ENCODE measurements around the gene CD276.
A peak's percentile ranks its signal among the peaks of the same experiment; 100 is the strongest.
"Not testable (repeated sequence)": the region's sequence is repeated elsewhere in the genome, so short reads cannot be mapped to it uniquely, and the experiment has no call there.

Gene CD276

GRCh38 chr15:73683777-73684580 lies at the start of gene CD276:
CD276 (plus strand) TSS chr15:73684383; CDS start chr15:73699640, 15,257 bp downstream.
- DNase-seq (ENCODE audit: low spot score in 2 of 2) (no peak), ATAC-seq (ENCODE audit: low read depth) (peak; percentile 35)
- H3K27ac Mint-ChIP-seq: no peak within 1 kb of the TSS
- no peaks in the 10 kb centered on the region for H3K9me3 Mint-ChIP-seq
- no peaks in the 10 kb centered on the region for H3K36me3 Mint-ChIP-seq
- peak within 1 kb of the TSS; percentile 71 for H3K4me3 Mint-ChIP-seq
- H3K27me3 Mint-ChIP-seq: peaks cover 30% of the 10 kb centered on the region
- peaks cover 6% of the 10 kb centered on the region for H3K4me1 Mint-ChIP-seq

GRCh38 chr15:73637527-73637926 lies 46.7 kb upstream of the CD276 start:
- H3K36me3 Mint-ChIP-seq: no peaks in the 10 kb centered on the region
- H3K4me3 Mint-ChIP-seq: no peak overlapping the region
- DNase-seq (ENCODE audit: low spot score in 2 of 2) (no peak), ATAC-seq (ENCODE audit: low read depth) (no peak)
- peaks cover 16% of the 10 kb centered on the region for H3K4me1 Mint-ChIP-seq
- H3K27ac Mint-ChIP-seq: no peak overlapping the region
- H3K9me3 Mint-ChIP-seq: peaks cover 12% of the 10 kb centered on the region
- H3K27me3 Mint-ChIP-seq: peaks cover 6% of the 10 kb centered on the region

GRCh38 chr15:73639464-73639863 lies 44.7 kb upstream of the CD276 start:
- H3K9me3 Mint-ChIP-seq; DNase-seq (ENCODE audit: low spot score in 2 of 2); H3K36me3 Mint-ChIP-seq; H3K27me3 Mint-ChIP-seq; H3K27ac Mint-ChIP-seq; ATAC-seq (ENCODE audit: low read depth); H3K4me3 Mint-ChIP-seq: not testable (repeated sequence)
- H3K4me1 Mint-ChIP-seq: peaks cover 11% of the 10 kb centered on the region

GRCh38 chr15:73647259-73648013 lies 36.7 kb upstream of the CD276 start:
- peaks cover 3% of the 10 kb centered on the region for H3K9me3 Mint-ChIP-seq
- DNase-seq (ENCODE audit: low spot score in 2 of 2) (no peak), ATAC-seq (ENCODE audit: low read depth) (no peak)
- H3K27ac Mint-ChIP-seq: no peak overlapping the region
- peaks cover 9% of the 10 kb centered on the region for H3K27me3 Mint-ChIP-seq
- no peak overlapping the region for H3K4me3 Mint-ChIP-seq
- H3K4me1 Mint-ChIP-seq: no peaks in the 10 kb centered on the region
- H3K36me3 Mint-ChIP-seq: no peaks in the 10 kb centered on the region

- H3K27ac Mint-ChIP-seq: no peak overlapping the region
These were observed 36.2 kb upstream of the CD276 start for GRCh38 chr15:73648014-73648295.

GRCh38 chr15:73650416-73651126 lies 33.6 kb upstream of the CD276 start:
- H3K9me3 Mint-ChIP-seq: peaks cover 3% of the 10 kb centered on the region
- ATAC-seq (ENCODE audit: low read depth) (no peak), DNase-seq (ENCODE audit: low spot score in 2 of 2) (no peak)
- no peak overlapping the region for H3K27ac Mint-ChIP-seq
- peaks cover 9% of the 10 kb centered on the region for H3K27me3 Mint-ChIP-seq
- H3K4me1 Mint-ChIP-seq: no peaks in the 10 kb centered on the region
- H3K36me3 Mint-ChIP-seq: no peaks in the 10 kb centered on the region
- no peak overlapping the region for H3K4me3 Mint-ChIP-seq

More at GRCh38 chr15:73648014-73648295, 36.2 kb upstream of the CD276 start:
- Mint-ChIP-seq H3K4me1 (no peaks in the 10 kb centered on the region), H3K9me3 (peaks cover 3% of the 10 kb centered on the region), H3K27me3 (peaks cover 9% of the 10 kb centered on the region), H3K4me3 (no peak overlapping the region), H3K36me3 (no peaks in the 10 kb centered on the region)
- no peak for ATAC-seq (ENCODE audit: low read depth)
- DNase-seq (ENCODE audit: low spot score in 2 of 2): no peak

GRCh38 chr15:73654659-73655058 lies 29.5 kb upstream of the CD276 start:
- H3K36me3 Mint-ChIP-seq: no peaks in the 10 kb centered on the region
- peaks cover 12% of the 10 kb centered on the region for H3K27me3 Mint-ChIP-seq
- no peaks in the 10 kb centered on the region for H3K4me1 Mint-ChIP-seq
- peaks cover 3% of the 10 kb centered on the region for H3K9me3 Mint-ChIP-seq
- no peak overlapping the region for H3K27ac Mint-ChIP-seq
- no peak for DNase-seq (ENCODE audit: low spot score in 2 of 2)
- no peak overlapping the region for H3K4me3 Mint-ChIP-seq
- ATAC-seq (ENCODE audit: low read depth): no peak

- Mint-ChIP-seq H3K27me3 (peaks cover 12% of the 10 kb centered on the region), H3K9me3 (peaks cover 3% of the 10 kb centered on the region), H3K27ac (no peak overlapping the region), H3K36me3 (no peaks in the 10 kb centered on the region), H3K4me1 (no peaks in the 10 kb centered on the region), H3K4me3 (no peak overlapping the region)
- ATAC-seq (ENCODE audit: low read depth) (no peak), DNase-seq (ENCODE audit: low spot score in 2 of 2) (no peak)
These were observed 28.5 kb upstream of the CD276 start for GRCh38 chr15:73655724-73656123.

GRCh38 chr15:73658645-73659044 lies 25.5 kb upstream of the CD276 start:
- Mint-ChIP-seq H3K9me3 (peaks cover 3% of the 10 kb centered on the region), H3K36me3 (no peaks in the 10 kb centered on the region), H3K4me3 (no peak overlapping the region), H3K27ac (no peak overlapping the region), H3K4me1 (no peaks in the 10 kb centered on the region), H3K27me3 (peaks cover 14% of the 10 kb centered on the region)
- DNase-seq (ENCODE audit: low spot score in 2 of 2) (no peak), ATAC-seq (ENCODE audit: low read depth) (no peak)

- H3K27ac Mint-ChIP-seq: no peak overlapping the region
- ATAC-seq (ENCODE audit: low read depth) (no peak), DNase-seq (ENCODE audit: low spot score in 2 of 2) (no peak)
- H3K27me3 Mint-ChIP-seq: peaks cover 16% of the 10 kb centered on the region
- no peaks in the 10 kb centered on the region for H3K36me3 Mint-ChIP-seq
- H3K4me1 Mint-ChIP-seq: no peaks in the 10 kb centered on the region
- no peak overlapping the region for H3K4me3 Mint-ChIP-seq
- peaks cover 4% of the 10 kb centered on the region for H3K9me3 Mint-ChIP-seq
These were observed 23.7 kb upstream of the CD276 start for GRCh38 chr15:73660455-73660854.

- DNase-seq (ENCODE audit: low spot score in 2 of 2) (no peak), ATAC-seq (ENCODE audit: low read depth) (no peak)
- H3K9me3 Mint-ChIP-seq: no peaks in the 10 kb centered on the region
- no peak overlapping the region for H3K27ac Mint-ChIP-seq
- H3K36me3 Mint-ChIP-seq: peaks cover 1% of the 10 kb centered on the region
- no peak overlapping the region for H3K4me3 Mint-ChIP-seq
- H3K27me3 Mint-ChIP-seq: peaks cover 20% of the 10 kb centered on the region
- no peaks in the 10 kb centered on the region for H3K4me1 Mint-ChIP-seq
These were observed 9.6 kb upstream of the CD276 start for GRCh38 chr15:73674587-73674986.

- H3K36me3 Mint-ChIP-seq: no peaks in the 10 kb centered on the region
- ATAC-seq (ENCODE audit: low read depth) (no peak), DNase-seq (ENCODE audit: low spot score in 2 of 2) (peak; percentile 30 to 38)
- H3K9me3 Mint-ChIP-seq: no peaks in the 10 kb centered on the region
- no peaks in the 10 kb centered on the region for H3K4me1 Mint-ChIP-seq
- H3K27me3 Mint-ChIP-seq: peaks cover 16% of the 10 kb centered on the region
- no peak overlapping the region for H3K4me3 Mint-ChIP-seq
- H3K27ac Mint-ChIP-seq: no peak overlapping the region
These were observed 7.0 kb upstream of the CD276 start for GRCh38 chr15:73677146-73677607.

- no peaks in the 10 kb centered on the region for H3K4me1 Mint-ChIP-seq
- H3K27me3 Mint-ChIP-seq: peaks cover 19% of the 10 kb centered on the region
- no peak overlapping the region for H3K27ac Mint-ChIP-seq
- ATAC-seq (ENCODE audit: low read depth) (no peak), DNase-seq (ENCODE audit: low spot score in 2 of 2) (no peak)
- no peaks in the 10 kb centered on the region for H3K36me3 Mint-ChIP-seq
- no peaks in the 10 kb centered on the region for H3K9me3 Mint-ChIP-seq
- H3K4me3 Mint-ChIP-seq: no peak overlapping the region
These were observed 6.5 kb upstream of the CD276 start for GRCh38 chr15:73677733-73678132.

- Mint-ChIP-seq H3K4me1 (no peaks in the 10 kb centered on the region), H3K9me3 (no peaks in the 10 kb centered on the region), H3K27me3 (peaks cover 19% of the 10 kb centered on the region), H3K27ac (no peak overlapping the region), H3K36me3 (no peaks in the 10 kb centered on the region), H3K4me3 (no peak overlapping the region)
- DNase-seq (ENCODE audit: low spot score in 2 of 2) (no peak), ATAC-seq (ENCODE audit: low read depth) (no peak)
These were observed 5.7 kb upstream of the CD276 start for GRCh38 chr15:73678498-73678897.
